Endothelial cell of umbilical vein (primary cell): ENCODE measurements around the gene RASL10B.

ENCODE experiments used
- CTCF ChIP-seq, 2 donors: IDR thresholded peaks; 1 replicate in 1 of 2; 2 replicates in 1 of 2; pipeline ENCODE4 v1.5.1; 2011; ENCODE audit warnings: low read length in 2 of 2, mild to moderate bottlenecking in 2 of 2, moderate library complexity in 2 of 2, control low read depth in 1 of 2, inconsistent platforms in 1 of 2, low read depth in 1 of 2; ENCODE audit not compliant: insufficient read depth in 1 of 2; ENCODE audit errors: extremely low read depth in 1 of 2
- EZH2 ChIP-seq: IDR thresholded peaks from 2 replicates; pipeline ENCODE4 v1.6.1; 2012; ENCODE audit warnings: borderline replicate concordance, low read depth, mild to moderate bottlenecking, moderate library complexity, low read length, inconsistent platforms; ENCODE audit not compliant: severe bottlenecking
- FOS ChIP-seq: IDR thresholded peaks from 2 replicates; pipeline ENCODE4 v1.6.1; 2011; ENCODE audit warnings: mild to moderate bottlenecking, low read length, moderate library complexity, borderline replicate concordance; ENCODE audit not compliant: insufficient read depth
- GATA2 ChIP-seq: IDR thresholded peaks from 2 replicates; pipeline ENCODE4 v1.7.0; 2011; ENCODE audit warnings: low read depth, mild to moderate bottlenecking, moderate library complexity, mixed read lengths, low read length; ENCODE audit not compliant: insufficient read length, insufficient read depth
- JUN ChIP-seq: IDR thresholded peaks from 2 replicates; pipeline ENCODE4 v1.6.1; 2011; ENCODE audit warnings: borderline replicate concordance, low read depth; ENCODE audit not compliant: insufficient read length, insufficient read depth
- MAX ChIP-seq: IDR thresholded peaks from 2 replicates; pipeline ENCODE4 v1.6.1; 2011; ENCODE audit not compliant: insufficient read depth, insufficient read length
- MYC ChIP-seq: IDR thresholded peaks from one replicate; pipeline ENCODE4 v1.6.1; 2011; ENCODE audit warnings: mild to moderate bottlenecking, low read depth, low read length
- POLR2A ChIP-seq: IDR thresholded peaks from 2 replicates; pipeline ENCODE4 v1.6.1; 2012; ENCODE audit warnings: low read depth, mild to moderate bottlenecking, control low read depth, low read length
- POLR2AphosphoS5 ChIP-seq: IDR thresholded peaks from 2 replicates; pipeline ENCODE4 v1.6.1; 2012; ENCODE audit warnings: low read depth, mild to moderate bottlenecking, control low read depth, low read length, moderate library complexity; ENCODE audit not compliant: insufficient read depth

- no peak for TF ChIP-seq POLR2AphosphoS5
- no peak for TF ChIP-seq CTCF (IDR thresholded peaks at IDR 0.05; ENCODE audit: extremely low read depth in 1 of 2, insufficient read depth in 1 of 2, low read depth in 1 of 2, low read length in 2 of 2)
- no peak for TF ChIP-seq EZH2
- TF ChIP-seq MAX, result no peak
- TF ChIP-seq POLR2A, result no peak
- TF ChIP-seq MYC, result no peak
- no peak for TF ChIP-seq GATA2
- no peak for TF ChIP-seq FOS
- no peak for TF ChIP-seq JUN
Measured at GRCh38 chr17:35728551-35728950, 2.9 kb upstream of the RASL10B start.
